ENCODE measurements around the gene MMP24OS.

GRCh38 chr20:35251613-35251940, 26.3 kb downstream of the MMP24OS start:
- TF ChIP-seq RFX5 (IDR thresholded peaks at IDR 0.05; ENCODE audit: low read depth, low read length) (no peak), CTCF (conservative IDR thresholded peaks at IDR 0.05; ENCODE audit: low read depth, low read length) (no peak), POLR2A (IDR thresholded peaks at IDR 0.05; ENCODE audit: low read depth, low read length) (no peak), FOS (IDR thresholded peaks at IDR 0.05; ENCODE audit: low read depth, low read length) (no peak), RCOR1 (IDR thresholded peaks at IDR 0.05; ENCODE audit: insufficient replicate concordance, low read length) (no peak), MAFK (IDR thresholded peaks at IDR 0.05; ENCODE audit: low read depth, low read length) (no peak), USF2 (IDR thresholded peaks at IDR 0.05; ENCODE audit: low read depth, low read length) (no peak)
- TF ChIP-seq, protein P1, sequence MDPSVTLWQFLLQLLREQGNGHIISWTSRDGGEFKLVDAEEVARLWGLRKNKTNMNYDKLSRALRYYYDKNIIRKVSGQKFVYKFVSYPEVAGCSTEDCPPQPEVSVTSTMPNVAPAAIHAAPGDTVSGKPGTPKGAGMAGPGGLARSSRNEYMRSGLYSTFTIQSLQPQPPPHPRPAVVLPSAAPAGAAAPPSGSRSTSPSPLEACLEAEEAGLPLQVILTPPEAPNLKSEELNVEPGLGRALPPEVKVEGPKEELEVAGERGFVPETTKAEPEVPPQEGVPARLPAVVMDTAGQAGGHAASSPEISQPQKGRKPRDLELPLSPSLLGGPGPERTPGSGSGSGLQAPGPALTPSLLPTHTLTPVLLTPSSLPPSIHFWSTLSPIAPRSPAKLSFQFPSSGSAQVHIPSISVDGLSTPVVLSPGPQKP (IDR thresholded peaks at IDR 0.05; ENCODE audit: borderline replicate concordance, low read depth, low read length), result no peak
